22Rv1 (cell line): ENCODE results near the gene YEATS4.
A peak's percentile ranks its signal among the peaks of the same experiment; 100 is the strongest.

Experiments used
- H3K27ac ChIP-seq: fragments of 450-650 bp; 2 replicates; pipeline ENCODE4 v1.5.1; 2017
- CTCF ChIP-seq: fragments of 450-650 bp; IDR thresholded peaks from 2 replicates; pipeline ENCODE4 v1.5.1; 2017; ENCODE audit warnings: mild to moderate bottlenecking
- ZFX ChIP-seq: fragments of 450-650 bp; IDR thresholded peaks from 2 replicates; pipeline ENCODE4 v1.6.1; 2017; ENCODE audit warnings: antibody characterized with exemption, borderline replicate concordance

The YEATS4 gene

GRCh38 chr12:69410571-69410970 lies 51.0 kb downstream of the YEATS4 start:
- H3K27ac ChIP-seq, result no peak overlapping the region
- TF ChIP-seq CTCF (no peak), ZFX (no peak)

GRCh38 chr12:69412655-69413054 lies 53.1 kb downstream of the YEATS4 start:
- H3K27ac ChIP-seq, result no peak overlapping the region
- no peak for TF ChIP-seq ZFX
- no peak for TF ChIP-seq CTCF

- peak overlapping the region; percentile 70 for H3K27ac ChIP-seq
- TF ChIP-seq CTCF, result peak; percentile 93
- TF ChIP-seq ZFX, result no peak
Measured at GRCh38 chr12:69415471-69416275, 56.1 kb downstream of the YEATS4 start.

GRCh38 chr12:69417231-69417630 lies 57.7 kb downstream of the YEATS4 start:
- peak overlapping the region; percentile 70 for H3K27ac ChIP-seq
- no peak for TF ChIP-seq CTCF
- TF ChIP-seq ZFX, result no peak

GRCh38 chr12:69417741-69418167 lies 58.2 kb downstream of the YEATS4 start:
- TF ChIP-seq ZFX, result no peak
- TF ChIP-seq CTCF, result no peak
- peak overlapping the region; percentile 70 for H3K27ac ChIP-seq

- H3K27ac ChIP-seq, result no peak overlapping the region
- TF ChIP-seq ZFX, result no peak
- TF ChIP-seq CTCF, result no peak
Measured at GRCh38 chr12:69419701-69420100, 60.2 kb downstream of the YEATS4 start.

GRCh38 chr12:69421548-69421947 lies 62.0 kb downstream of the YEATS4 start:
- H3K27ac ChIP-seq, result no peak overlapping the region
- no peak for TF ChIP-seq CTCF
- TF ChIP-seq ZFX, result no peak
